Measurements from ENCODE around the gene SYN1. TPM values are rescaled to one million over a fixed set of nuclear protein-coding genes. Genes with fewer than 3 reads are reported as not detected.
A peak's percentile ranks its signal among the peaks of the same experiment; 100 is the strongest.

The SYN1 gene
- total and polyA plus RNA-seq, 12 donors: 7.0 to 16.3 (median 12.9) TPM

DNA sequence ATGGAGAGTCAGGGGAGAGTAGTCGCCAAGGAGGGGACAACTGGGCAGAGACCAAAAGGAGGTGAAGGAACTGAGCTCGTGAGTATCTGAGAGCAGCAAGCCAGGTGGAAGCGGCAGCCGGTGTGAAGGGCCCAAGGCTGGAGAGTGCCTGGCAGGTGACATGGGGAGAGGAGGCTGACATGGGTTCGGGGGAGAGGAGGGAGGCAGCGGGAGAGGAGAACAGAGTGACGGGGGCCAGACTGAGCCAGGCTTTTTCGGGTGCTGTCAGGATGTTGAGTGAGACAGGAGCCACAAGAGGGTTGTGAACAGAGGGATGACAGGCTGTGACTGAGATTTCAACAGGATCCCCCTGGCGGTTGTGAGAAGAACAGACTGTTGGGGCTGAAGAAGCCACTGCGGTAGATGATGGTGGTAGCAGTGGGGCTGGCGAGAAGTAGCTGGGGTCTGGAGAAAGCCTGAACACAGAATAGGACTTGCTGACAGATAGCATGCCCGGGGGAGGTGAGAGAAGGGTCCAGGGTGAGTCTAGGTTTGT lies 25.0 kb upstream of the SYN1 start:
- ATAC-seq (peak; percentile 42 to 88 (median 75)), DNase-seq (no peak)
- intact Hi-C loops (cut with DNase I): loop anchor here in 9 of 10 donors (2.0 to 10.0 kb wide), 6 partner anchors 70 to 380 kb away; partner anchors contain the start of gene ARAF (in 6 of the 9)
- Histone ChIP-seq H3K4me3 (no peak overlapping the region), H3K36me3 (peaks cover 0 to 27% (median 3%) of the 10 kb centered on the region in 9 donors), H3K9me3 (peaks cover 0 to 4% (median 0%) of the 10 kb centered on the region in 11 donors), H3K4me1 (peaks cover 0 to 32% (median 10%) of the 10 kb centered on the region in 9 donors), H3K27me3 (no peaks in the 10 kb centered on the region), H3K27ac (peak overlapping the region in 1 of 10 donors; percentile 22)
- 41 to 56% methylated on average over 11 to 12 of the region's 12 CpGs for WGBS, 2 donors
- TF ChIP-seq, protein P1, sequence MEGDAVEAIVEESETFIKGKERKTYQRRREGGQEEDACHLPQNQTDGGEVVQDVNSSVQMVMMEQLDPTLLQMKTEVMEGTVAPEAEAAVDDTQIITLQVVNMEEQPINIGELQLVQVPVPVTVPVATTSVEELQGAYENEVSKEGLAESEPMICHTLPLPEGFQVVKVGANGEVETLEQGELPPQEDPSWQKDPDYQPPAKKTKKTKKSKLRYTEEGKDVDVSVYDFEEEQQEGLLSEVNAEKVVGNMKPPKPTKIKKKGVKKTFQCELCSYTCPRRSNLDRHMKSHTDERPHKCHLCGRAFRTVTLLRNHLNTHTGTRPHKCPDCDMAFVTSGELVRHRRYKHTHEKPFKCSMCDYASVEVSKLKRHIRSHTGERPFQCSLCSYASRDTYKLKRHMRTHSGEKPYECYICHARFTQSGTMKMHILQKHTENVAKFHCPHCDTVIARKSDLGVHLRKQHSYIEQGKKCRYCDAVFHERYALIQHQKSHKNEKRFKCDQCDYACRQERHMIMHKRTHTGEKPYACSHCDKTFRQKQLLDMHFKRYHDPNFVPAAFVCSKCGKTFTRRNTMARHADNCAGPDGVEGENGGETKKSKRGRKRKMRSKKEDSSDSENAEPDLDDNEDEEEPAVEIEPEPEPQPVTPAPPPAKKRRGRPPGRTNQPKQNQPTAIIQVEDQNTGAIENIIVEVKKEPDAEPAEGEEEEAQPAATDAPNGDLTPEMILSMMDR (IDR thresholded peaks at IDR 0.05): peak in 7 of 9 donors; percentile 29 to 51 (median 40)

DNA sequence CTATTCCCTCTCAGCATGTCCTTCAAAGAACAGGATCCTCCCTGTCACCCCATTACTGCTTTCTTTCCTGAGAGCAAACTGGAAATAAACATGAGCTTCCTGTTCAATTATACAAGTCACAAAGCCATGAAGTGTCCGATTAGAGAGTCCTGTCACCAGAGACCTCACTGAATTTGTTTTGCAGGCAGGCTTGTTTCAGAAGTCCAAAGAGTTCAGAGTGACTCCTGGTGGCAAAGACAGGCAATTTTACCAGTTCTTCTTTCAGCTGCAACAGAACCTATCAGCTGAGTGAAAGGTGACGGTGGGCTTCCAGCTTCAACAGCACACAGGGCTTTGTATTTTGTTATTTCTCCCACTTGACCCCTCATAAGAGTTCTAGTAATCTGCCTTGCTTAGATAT lies 24.3 kb upstream of the SYN1 start:
- Histone ChIP-seq H3K27ac (peak overlapping the region in 4 of 10 donors; percentile 19 to 53 (median 36)), H3K36me3 (peaks cover 0 to 34% (median 3%) of the 10 kb centered on the region in 9 donors), H3K4me1 (peaks cover 0 to 25% (median 8%) of the 10 kb centered on the region in 9 donors), H3K4me3 (no peak overlapping the region), H3K9me3 (peaks cover 0 to 7% (median 0%) of the 10 kb centered on the region in 11 donors), H3K27me3 (no peaks in the 10 kb centered on the region)
- WGBS, 2 donors: 3 to 6% methylated on average over 2 of the region's 2 CpGs
- no peak for DNase-seq
- peak in 6 of 8 donors; percentile 39 to 83 (median 74) for ATAC-seq
- intact Hi-C loops (cut with DNase I): loop anchor here in 8 of 10 donors (2.0 to 10.0 kb wide), 6 partner anchors 69 to 381 kb away; partner anchors contain the start of gene ARAF (in 5 of the 8)
- TF ChIP-seq, protein P1 (IDR thresholded peaks at IDR 0.05): peak in 7 of 9 donors; percentile 24 to 51 (median 40)

DNA sequence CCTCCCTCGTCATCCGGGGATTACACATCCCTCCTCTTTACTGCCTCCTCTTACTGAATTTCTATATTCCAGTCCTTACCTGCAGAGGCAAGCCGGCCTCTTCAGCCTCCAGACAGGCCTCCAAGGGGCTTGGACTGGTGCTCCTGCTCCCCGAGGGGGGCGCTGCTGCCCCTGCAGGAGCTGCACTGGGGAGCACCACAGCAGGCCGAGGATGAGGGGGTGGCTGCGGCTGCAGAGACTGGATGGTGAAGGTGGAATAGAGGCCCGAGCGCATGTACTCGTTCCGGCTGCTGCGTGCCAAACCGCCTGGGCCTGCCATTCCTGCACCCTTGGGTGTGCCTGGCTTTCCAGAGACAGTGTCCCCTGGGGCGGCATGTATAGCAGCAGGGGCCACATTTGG lies 19.2 kb upstream of the SYN1 start:
- H3K4me3 ChIP-seq: no peak overlapping the region
- intact Hi-C loops (cut with DNase I): loop anchor here in 1 of 10 donors (5.0 kb wide), 1 partner anchor 77 kb away; the partner anchor contains the start of gene ARAF
- ATAC-seq: no peak
- TF ChIP-seq, protein P1 (IDR thresholded peaks at IDR 0.05): no peak
- WGBS, 2 donors: 94 to 95% methylated on average over 14 of the region's 14 CpGs
- peaks cover 0 to 6% (median 4%) of the 10 kb centered on the region in 9 donors for H3K4me1 ChIP-seq
- H3K36me3 ChIP-seq: peaks cover 0 to 74% (median 3%) of the 10 kb centered on the region in 9 donors
- H3K9me3 ChIP-seq: peaks cover 0 to 7% (median 0%) of the 10 kb centered on the region in 11 donors
- H3K27me3 ChIP-seq: no peaks in the 10 kb centered on the region
- H3K27ac ChIP-seq: no peak overlapping the region
- DNase-seq: no peak

DNA sequence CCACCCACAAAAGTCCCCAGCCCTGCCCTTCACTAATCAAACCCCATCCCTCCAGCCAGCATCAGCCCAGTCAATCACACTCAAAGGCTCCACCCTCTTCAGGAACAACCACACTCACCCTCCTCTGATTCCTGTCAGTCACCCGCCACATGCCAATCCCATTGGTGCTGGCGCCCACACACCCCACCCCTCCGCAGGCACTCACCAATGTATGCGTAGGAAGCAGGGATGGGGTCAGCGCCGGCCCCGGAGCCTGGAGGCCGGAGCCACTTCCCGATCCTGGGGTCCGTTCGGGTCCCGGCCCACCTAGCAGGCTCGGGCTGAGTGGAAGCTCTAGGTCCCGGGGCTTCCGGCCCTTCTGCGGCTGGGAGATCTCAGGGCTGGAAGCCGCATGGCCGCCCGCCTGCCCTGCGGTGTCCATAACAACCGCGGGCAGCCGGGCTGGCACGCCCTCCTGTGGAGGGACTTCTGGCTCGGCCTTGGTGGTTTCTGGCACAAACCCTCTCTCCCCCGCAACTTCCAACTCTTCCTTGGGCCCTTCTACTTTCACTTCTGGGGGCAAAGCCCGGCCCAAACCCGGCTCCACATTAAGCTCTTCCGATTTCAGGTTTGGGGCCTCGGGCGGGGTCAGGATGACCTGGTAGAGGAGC lies 18.0 kb upstream of the SYN1 start:
- ATAC-seq: peak; percentile 45 to 88 (median 76)
- intact Hi-C loops (cut with DNase I): loop anchor here in 2 of 10 donors (1.0 to 5.0 kb wide), 2 partner anchors 40 to 75 kb away; partner anchors contain the start of gene ARAF (in 1 of the 2)
- H3K36me3 ChIP-seq: peaks cover 0 to 74% (median 3%) of the 10 kb centered on the region in 9 donors

More for the DNA sequence above, 18.0 kb upstream of the SYN1 start:
- peak overlapping the region in 6 of 10 donors; percentile 20 to 46 (median 30) for H3K4me3 ChIP-seq
- peaks cover 0 to 7% (median 0%) of the 10 kb centered on the region in 11 donors for H3K9me3 ChIP-seq
- H3K27me3 ChIP-seq: no peaks in the 10 kb centered on the region
- DNase-seq: peak; percentile 32 to 37
- H3K27ac ChIP-seq: peak overlapping the region in 1 of 10 donors; percentile 74
- TF ChIP-seq, protein P1 (IDR thresholded peaks at IDR 0.05): peak in 2 of 9 donors; percentile 22 to 27
- WGBS, 2 donors: 52 to 56% methylated on average over 19 to 31 of the region's 31 CpGs
- H3K4me1 ChIP-seq: peaks cover 0 to 1% (median 0%) of the 10 kb centered on the region in 9 donors
